Stimulated activated CD4-positive, alpha-beta T cell treated with anti-CD3 and anti-CD28 coated beads, Interleukin-4, amount 100 ng/mL, for 4 hours (primary cell): ENCODE results near the gene PPP2R3B.

Experiments
- DNase-seq, 2 experiments: peaks; one replicate each; pipeline ENCODE4 v3.0.0-alpha.2; 2020

PPP2R3B gene

DNA sequence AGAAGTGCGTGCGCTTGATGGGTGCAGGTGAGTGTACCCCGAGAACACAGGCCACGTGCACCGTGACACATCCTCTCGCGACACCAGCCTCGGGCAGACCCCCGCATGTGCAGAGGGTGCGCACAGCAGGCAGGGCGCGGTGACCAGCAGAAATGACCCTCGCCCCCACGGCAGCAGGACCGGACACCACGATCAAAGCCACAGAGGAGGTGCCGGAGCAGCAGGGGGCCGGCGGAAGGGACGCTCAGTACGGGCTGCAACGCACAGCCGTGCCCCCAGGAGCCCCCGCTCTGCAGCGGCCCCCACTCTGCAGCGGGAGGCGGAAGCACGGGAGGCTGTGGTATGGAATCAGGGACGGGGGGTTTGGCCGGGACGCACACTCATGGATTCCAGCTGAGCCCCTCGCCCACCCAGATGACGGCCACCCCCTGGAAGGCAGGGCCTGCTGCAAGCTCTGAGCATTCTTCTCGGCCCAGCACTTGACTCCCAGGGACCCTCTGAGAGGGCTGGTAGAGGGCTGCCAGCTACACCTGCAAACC is 17.1 kb downstream of the PPP2R3B start:
- no peak for DNase-seq

GRCh38 chrX:368811-369562 is 17.7 kb downstream of the PPP2R3B start:
- DNase-seq, result no peak

- no peak for DNase-seq
These were observed 18.8 kb downstream of the PPP2R3B start for GRCh38 chrX:367866-368265.

GRCh38 chrX:367349-367748 is 19.4 kb downstream of the PPP2R3B start:
- no peak for DNase-seq

DNA sequence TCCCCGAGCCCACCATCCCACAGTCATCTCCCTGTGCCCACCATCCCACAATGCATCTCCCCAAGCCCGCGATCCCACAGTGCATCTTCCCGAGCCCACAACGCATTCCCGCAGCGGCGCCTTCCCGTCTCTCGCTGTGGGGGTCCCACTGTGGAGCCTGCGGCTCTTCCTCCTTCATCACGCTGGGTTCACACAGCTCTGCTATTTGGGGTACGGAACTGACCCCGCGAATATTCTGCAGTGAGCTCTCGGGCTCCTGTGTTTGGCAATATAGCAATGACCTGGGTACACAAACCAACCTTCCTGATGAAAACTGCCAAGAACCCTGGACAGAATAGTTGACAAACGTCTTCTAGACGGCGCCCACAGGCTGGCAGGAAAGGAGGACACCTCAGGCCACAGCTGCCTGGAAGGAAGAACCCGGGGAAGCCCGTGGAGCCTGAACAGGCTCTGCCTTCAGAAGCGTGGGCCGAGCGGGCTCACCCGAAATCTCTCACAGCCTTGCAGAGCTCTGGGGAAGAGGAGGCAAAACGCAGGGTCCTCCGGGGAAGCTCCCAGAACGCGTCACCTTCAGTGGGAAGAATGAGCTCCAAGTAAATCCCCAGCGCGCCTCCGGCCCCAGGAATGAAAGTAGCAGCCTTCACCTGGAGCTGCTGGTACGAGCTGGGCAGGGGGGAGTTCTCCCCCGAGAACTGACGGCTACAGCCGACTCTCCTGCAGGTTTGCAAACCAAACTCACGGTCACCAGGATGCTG is 22.9 kb downstream of the PPP2R3B start:
- DNase-seq, result no peak

GRCh38 chrX:362937-363620 is 23.6 kb downstream of the PPP2R3B start:
- DNase-seq, result no peak

DNA sequence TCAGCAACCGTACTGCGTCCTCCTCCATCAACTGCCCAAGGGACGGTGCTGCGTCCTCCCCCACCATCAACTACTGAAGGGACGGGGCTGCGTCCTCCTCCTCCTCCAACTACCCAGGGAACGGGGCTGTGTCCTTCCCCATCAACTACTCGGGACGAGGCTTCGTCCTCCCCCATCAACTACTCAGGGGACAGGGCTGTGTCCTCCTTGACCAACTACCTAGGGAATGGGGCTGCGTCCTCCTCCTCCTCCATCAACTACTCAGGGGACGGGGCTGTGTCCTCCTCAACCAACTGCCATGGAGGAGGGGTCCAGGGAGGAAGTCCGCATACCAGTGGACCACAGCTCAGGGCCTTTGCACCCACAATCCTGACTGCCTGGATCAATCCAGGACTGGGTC is 24.4 kb downstream of the PPP2R3B start:
- DNase-seq, result no peak

- DNase-seq, result no peak
These were observed 25.2 kb downstream of the PPP2R3B start for GRCh38 chrX:361231-362145.

DNA sequence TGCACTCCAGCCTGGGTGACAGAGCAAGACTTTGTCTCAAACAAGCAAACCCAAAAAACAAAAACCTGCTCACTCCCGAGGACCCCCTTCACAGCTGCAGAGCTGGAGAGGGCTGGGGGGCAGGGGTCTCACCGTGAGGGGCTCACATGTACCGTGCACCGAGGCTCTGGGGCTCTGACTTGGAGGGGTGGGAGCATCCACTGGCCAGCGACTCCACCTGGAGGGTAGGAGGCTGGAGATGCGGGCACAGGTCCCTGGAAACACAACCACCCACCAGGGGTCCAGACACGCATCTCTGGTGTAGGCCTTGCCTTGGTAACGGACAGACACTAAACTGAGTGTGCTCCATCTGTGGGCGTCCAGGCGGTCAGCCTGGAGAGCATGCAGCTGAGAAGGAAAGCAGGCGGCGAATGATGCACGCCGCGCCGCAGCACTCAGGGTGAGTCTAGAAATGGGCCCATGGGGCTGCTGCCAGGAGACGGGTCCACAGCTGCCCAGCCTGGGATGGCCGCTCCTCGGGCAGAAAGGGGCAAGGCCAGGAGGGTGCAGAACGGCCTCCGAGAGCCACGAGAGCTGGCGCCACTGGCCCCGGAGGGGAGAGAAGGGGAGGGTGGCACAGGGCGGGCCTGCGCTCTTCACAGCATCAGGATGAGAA is 26.1 kb downstream of the PPP2R3B start:
- DNase-seq, result no peak

- DNase-seq, result no peak
These were observed 28.0 kb downstream of the PPP2R3B start for GRCh38 chrX:358651-359143.

GRCh38 chrX:357693-358471 is 28.8 kb downstream of the PPP2R3B start:
- peak; percentile 24 to 73 for DNase-seq

GRCh38 chrX:357035-357692 is 29.5 kb downstream of the PPP2R3B start:
- no peak for DNase-seq

- DNase-seq, result no peak
These were observed 30.2 kb downstream of the PPP2R3B start for GRCh38 chrX:356385-357034.

DNA sequence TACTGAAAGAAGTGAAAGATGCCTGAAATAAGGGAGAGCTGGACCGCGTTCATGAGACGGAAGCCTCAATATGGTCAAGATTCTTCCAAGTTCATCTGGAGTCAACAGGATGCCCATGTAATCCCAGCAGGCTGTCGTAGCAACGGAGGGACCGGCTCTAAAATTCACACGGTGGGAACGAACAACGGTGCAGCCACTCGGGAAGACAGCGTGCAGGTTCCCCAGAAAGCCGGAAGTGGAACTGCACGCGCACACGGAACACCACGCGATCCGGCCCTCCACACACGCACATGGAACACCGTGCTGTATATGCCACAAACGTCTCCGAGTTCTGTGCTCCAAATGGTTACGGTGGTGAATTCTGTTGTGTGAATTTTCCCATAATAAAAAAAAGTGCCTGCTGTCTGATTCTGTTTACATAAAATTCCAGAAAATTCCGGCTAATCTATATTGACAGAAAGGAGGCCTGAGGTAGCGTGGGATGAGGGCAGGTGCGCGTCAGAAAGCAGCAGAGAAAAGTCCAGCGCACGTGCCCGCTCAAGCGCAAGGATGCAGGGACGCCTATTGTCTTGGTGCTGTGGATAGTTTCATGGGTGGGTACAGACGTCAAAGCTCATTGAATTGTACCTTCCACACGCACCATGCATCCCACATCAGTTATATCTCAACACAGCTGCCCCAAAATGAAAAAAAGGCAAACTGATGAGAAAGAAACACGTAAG is 31.2 kb downstream of the PPP2R3B start:
- DNase-seq, result no peak

DNA sequence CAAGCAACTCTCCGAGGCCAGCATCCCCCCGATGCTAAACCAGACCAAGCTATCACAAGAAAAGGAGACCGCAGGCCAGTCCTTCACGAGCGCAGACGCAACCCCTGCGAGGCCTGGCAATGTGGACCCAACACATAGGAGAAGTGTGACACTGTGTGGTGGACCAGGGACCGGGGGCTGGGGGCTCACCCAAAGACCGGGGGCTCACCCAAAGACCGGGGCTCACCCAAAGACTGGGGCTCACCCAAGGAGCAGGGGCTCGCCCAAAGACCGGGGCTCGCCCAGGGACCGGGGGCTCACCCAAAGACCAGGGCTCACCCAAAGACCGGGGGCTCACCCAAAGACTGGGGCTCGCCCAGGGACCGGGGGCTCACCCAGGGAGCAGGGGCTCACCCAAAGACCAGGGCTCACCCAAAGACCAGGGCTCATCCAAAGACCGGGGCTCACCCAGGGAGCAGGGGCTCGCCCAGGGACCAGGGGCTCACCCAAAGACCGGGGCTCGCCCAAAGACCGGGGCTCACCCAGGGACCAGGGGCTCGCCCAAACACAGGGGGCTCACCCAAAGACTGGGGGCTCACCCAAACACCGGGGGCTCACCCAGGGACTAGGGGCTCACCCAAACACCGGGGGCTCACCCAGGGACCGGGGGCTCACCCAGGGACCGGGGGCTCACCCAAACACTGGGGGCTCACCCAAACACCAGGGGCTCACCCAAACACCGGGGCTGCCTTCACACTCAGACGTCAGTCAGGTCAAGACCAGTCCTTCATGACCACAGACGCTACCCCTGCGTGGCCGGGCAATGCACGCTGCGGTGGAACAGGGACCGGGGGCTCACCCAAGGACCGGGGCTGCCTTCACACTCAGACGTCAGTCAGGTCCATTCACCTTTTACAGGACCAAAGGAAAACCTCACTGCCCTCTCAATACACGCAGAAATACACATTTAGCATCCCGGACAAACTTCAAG is 32.9 kb downstream of the PPP2R3B start:
- no peak for DNase-seq

GRCh38 chrX:352582-353314 is 34.0 kb downstream of the PPP2R3B start:
- no peak for DNase-seq

GRCh38 chrX:352181-352580 is 34.5 kb downstream of the PPP2R3B start:
- DNase-seq, result no peak
